GM12872 (cell line): ENCODE results near the gene TCF7L2.

Experiments used
- CTCF ChIP-seq: IDR thresholded peaks from 3 replicates; pipeline ENCODE4 v1.5.1; 2011; ENCODE audit warnings: low read depth, mild to moderate bottlenecking, low read length, moderate library complexity; ENCODE audit not compliant: insufficient read depth

The TCF7L2 gene

DNA sequence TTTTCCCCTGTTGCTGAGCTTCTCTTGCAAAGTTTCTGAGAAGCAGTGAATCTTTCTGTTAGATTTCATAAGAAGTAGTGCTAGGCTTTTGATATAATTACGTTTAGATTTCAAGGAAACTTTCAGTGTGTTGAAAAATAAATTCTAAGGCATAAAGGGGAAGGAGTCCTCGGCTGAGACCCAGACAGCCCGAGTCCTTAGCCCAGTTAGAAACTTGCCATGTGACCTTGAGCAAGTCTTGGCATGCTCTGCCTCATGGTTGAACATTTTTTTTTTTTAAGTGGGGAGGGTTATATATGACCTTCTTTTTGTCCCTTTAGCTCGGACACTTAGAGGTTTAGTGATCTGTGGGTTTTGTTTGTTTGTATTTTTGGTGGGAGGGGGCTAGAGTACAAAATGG is 117.5 kb downstream of the TCF7L2 start:
- no peak for TF ChIP-seq CTCF

DNA sequence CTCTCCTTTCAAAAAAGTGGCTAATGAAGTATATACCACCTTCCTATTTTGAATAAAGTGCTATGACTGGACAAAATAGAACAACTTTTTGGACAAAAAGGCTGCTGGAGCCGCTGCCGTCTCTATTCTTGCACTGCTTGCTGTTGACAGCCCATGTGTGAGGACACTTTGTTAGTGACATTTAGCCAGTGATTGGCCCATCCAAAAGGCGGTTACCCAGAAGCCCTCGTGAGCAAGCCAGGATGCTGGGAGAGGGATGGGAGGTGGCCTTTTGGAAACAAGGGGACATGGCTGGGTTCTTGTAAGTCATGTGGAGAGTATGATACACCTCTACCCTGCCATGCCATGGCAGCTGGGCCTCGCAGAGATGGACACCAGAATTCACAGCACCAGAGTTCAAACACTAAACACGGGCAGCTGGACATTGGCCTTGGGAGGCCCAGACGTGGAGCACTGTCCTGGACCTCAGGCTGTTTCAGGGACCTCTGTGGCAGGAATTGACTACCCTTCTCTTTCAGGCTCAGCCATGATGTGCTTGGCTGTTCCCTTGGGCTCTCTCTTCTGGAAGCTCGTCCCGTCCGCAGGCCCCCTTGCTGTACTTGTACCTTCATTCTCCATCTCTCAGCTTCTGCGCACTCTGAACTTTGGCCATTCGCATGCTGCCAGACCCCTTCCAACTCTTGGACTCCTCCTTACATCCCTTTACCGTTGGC is 118.3 kb downstream of the TCF7L2 start:
- TF ChIP-seq CTCF, result no peak

DNA sequence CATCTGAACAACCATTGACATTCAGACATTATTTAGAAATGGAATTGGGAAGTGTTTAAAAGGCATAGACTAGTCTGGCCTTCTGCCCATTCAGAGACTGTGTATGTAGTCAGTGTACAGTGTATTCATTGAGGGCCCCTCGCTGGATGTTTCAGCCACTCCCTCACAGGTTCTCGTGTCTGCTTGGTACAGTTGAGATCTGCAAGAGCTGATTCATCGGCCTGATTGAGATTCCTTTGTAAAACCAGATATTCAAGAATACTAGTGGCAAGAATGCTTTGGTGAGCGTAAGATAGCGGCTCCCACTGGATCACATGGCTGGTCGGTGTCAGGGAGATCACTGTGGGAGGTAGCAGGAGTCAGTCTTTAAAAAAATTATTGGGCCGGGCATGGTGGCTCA is 119.5 kb downstream of the TCF7L2 start:
- no peak for TF ChIP-seq CTCF

DNA sequence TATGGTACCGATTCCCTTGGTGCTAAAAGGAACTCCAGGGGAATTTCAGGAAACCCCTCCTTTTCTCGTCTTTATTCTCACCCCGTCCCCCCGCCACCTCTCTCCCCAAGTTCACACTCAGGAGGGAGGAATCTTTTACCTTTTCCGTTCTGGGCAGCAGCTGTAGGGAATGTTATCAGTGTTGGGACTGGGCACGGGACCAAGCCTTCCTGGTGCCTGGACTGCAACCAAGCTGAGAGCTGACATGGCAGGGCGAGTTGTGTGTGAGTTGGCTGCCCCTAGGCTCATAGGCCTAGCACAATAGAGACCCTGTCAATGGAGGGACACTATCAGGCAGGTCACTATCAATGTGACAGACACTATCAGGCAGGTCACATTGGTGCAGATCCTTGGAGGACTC is 121.4 kb downstream of the TCF7L2 start:
- TF ChIP-seq CTCF, result no peak

- TF ChIP-seq CTCF, result no peak
Measured at GRCh38 chr10:113073549-113074189, 123.6 kb downstream of the TCF7L2 start.

GRCh38 chr10:113076949-113077348 is 126.9 kb downstream of the TCF7L2 start:
- no peak for TF ChIP-seq CTCF

DNA sequence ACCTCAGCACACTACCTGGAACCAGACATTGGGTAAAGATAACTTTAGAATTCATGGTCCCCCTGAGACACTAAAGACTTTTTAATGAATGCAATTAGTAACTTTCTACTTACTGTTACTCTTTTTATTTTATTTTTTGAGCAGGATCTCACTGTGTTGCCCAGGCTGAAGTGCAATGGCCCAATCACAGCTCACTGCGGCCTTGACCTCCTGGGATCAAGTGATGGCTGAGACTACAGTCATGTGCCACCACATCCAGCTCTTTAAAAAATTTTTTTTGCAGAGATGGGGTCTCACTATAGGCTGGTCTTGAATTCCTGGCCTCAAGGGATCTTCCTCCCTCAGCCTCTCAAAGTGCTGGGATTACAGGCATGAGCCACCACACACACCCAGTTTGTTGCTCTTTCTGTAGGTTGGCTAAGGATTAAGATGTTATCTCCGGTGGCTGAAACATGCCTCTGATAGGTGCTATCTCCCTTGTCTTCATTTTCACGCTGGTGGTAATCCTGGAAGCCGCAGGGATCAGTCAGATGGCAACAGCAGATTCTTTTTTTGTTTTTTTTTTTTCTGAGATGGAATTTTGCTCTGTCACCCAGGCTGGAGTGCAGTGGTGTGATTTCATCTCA is 128.3 kb downstream of the TCF7L2 start:
- no peak for TF ChIP-seq CTCF
